A204.1 (cell line): Measurements from ENCODE around the gene NRROS.

Source experiments
- FAIRE-seq: peaks from 2 replicates; lab custom pipeline; 2012; peaks lifted over from hg19 to GRCh38; lab: Jason Lieb, UNC

NRROS gene

DNA sequence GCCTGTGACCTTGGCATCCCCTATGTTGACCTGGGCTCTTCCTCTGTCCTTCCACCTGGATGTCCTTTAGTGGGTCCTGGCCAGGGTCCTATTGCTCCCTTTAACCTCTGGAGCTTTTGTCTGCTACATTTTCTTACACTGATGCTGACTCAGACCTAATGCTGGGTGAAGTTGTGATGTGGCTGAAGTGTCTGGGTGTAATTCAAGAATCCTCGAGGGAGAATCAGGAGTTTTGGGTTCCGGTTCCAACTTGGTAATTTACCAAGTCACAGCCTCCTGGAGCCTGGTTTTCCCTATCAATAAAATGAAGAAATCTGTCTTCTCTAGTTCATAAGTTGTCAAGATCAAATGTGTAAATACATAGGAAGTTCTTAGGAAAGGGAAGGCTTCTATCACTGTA lies 46.9 kb downstream of the NRROS start:
- no peak for FAIRE-seq

GRCh38 chr3:196688349-196688748 lies 48.9 kb downstream of the NRROS start:
- no peak for FAIRE-seq

DNA sequence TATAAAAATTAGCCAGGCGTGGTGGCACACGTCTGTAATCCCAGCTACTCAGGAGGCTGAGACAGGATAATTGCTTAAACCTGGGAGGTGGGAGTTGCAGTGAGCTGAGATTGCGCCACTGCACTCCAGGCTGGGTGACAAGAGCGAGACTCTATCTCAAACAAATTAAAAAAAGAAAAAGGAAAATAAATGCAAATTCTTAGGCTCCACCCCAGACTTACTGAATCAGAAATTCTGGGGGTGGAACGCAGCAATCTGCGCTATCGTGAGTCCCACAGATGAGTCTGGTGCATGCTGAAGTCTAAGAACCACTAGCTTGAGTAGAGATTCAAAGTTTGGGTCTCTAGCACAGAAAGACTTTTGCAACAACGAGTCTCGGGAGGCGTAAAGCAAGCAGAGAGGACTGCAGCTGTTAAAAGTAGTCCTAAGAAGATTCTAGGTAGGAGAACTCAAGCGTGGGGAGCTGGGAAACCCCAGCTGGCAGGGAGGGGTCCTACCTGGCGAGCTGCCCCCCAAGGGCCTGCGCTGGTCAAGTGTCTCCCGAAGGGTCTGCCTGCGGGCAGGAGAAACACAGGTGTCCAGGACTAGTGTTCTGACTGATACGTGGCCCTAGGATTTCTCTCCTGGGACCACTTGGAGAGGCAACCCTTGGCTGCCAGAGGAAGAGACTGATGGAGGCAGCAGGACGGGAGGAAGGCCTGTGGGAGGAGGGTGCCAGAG lies 50.6 kb downstream of the NRROS start:
- FAIRE-seq = no peak

GRCh38 chr3:196691386-196691785 lies 51.9 kb downstream of the NRROS start:
- no peak for FAIRE-seq

DNA sequence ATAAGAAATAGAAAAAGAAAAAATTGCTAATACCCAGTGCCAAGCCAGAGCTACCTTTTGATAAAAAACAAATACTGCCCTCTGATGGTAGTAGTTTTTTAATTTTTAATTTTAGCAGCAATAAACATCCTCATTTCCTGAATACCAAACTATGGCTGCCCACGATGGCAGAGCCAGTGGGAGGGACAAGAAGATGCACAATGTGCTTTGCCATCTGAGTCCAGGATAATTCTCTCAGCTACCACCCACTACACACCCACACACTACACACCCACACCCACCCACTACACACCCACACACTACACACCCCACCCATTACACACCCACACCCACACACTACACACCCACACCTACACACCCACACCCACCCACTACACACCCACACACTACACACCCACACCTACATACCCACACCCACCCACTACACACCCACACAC lies 54.7 kb downstream of the NRROS start:
- peak; percentile 92 for FAIRE-seq

- FAIRE-seq = no peak
Observed at GRCh38 chr3:196694941-196695848, 55.7 kb downstream of the NRROS start.

- no peak for FAIRE-seq
Observed at GRCh38 chr3:196695849-196696226, 56.3 kb downstream of the NRROS start.

GRCh38 chr3:196697270-196697669 lies 57.8 kb downstream of the NRROS start:
- no peak for FAIRE-seq

DNA sequence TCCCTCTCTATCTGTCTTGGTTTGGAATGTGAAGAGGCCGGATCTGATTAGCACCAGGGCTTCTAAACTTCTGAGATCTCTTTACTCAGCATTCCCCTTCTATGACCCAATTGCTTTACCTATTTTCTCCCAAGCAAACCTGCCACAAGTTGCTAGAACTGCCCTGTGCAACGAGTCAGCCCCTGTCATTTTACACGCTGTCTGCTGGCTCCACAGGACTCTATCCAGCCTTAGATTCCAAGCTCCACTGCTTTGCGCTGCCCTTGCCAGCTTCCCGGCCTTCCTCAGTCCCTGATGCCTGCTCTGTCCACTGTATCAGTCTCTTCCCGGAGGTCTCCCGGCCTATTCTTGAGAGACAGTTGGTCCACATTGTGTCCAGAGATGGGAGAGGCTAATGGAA lies 60.3 kb downstream of the NRROS start:
- FAIRE-seq = no peak

DNA sequence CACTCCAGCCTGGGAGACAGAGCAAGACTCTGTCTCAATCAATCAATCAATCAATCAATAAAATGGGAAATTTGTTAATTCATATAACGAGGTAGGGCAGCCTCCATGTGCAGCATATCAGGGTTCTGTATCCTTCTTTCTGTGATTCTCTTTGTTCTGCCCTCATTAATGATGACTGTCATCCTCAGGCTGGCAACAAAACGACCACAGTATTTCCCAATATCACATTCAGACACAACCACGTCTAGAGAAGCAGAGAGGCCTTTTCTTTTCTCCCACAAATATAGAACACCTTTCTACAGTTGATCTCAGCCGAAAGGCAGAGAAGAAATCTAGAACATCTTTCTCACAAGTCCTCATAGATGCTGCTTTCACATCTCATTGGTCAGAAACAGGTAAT lies 61.3 kb downstream of the NRROS start:
- no peak for FAIRE-seq

DNA sequence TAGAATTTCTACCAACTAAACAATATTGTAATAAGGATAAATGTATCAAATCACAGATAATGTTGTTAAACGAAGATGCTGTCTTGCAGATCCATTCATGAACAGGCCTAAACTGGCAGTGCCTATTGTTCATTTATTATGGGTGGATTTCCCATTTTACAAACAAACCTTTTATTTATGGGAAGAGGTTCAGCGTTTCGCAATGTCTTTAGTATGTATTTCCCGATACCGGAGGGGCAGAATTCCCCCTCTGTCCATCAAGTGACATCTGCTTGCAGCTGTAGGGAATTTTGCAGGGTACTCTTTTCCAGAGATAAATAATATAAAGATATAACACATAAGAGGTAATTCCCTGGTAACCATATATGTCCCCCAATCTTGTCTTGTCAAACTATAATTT lies 66.8 kb downstream of the NRROS start:
- no peak for FAIRE-seq

- no peak for FAIRE-seq
Observed at GRCh38 chr3:196706731-196707130, 67.2 kb downstream of the NRROS start.

- no peak for FAIRE-seq
Observed at GRCh38 chr3:196707566-196707965, 68.1 kb downstream of the NRROS start.

DNA sequence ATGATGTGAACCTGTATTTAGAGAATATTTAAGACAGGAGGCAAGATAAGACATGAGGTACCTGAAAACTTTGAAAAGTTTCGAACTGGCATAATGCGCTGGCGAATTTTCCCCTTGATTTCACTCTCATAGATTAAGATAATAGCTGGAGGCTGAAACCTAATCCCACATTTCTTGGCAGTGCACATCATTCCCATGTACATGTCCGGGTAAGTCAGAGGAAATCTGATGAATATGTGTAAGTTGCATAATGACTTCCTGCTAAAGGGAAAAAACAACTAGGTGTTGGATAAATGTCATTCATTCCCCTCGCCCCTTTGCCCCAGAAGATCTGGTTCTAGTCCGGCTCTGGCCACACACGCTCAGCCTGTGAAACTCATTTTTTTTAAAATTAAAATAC lies 69.0 kb downstream of the NRROS start:
- no peak for FAIRE-seq
